Smooth muscle cell (in vitro differentiated cells): ENCODE results near the gene NUCB2. TPM values are rescaled to one million over a fixed set of nuclear protein-coding genes. Genes with fewer than 3 reads are reported as not detected.
"Not testable (repeated sequence)": the region's sequence is repeated elsewhere in the genome, so short reads cannot be mapped to it uniquely, and the experiment has no call there.

Source experiments
- DNase-seq: peaks from one replicate; lab custom pipeline; 2025; ENCODE audit not compliant: unreplicated experiment; lab: John Stamatoyannopoulos, UW
- H2AFZ ChIP-seq: fragments of 200-600 bp; sonication (generic); 2 replicates; pipeline ENCODE4 v1.6.0; 2016; ENCODE audit warnings: antibody characterized with exemption, low read depth, mild to moderate bottlenecking
- H3F3A ChIP-seq: fragments of 200-600 bp; sonication (generic); 2 replicates; pipeline ENCODE4 v1.6.0; 2017; ENCODE audit warnings: antibody characterized with exemption, low read depth
- H3K27ac ChIP-seq: fragments of 200-600 bp; sonication (generic); 2 replicates; pipeline ENCODE4 v1.5.1; 2016; ENCODE audit warnings: low read depth, mild to moderate bottlenecking
- H3K27me3 ChIP-seq: fragments of 200-600 bp; sonication (generic); 2 replicates; pipeline ENCODE4 v1.6.1; 2016; ENCODE audit warnings: low read depth, mild to moderate bottlenecking
- H3K36me3 ChIP-seq: fragments of 200-600 bp; sonication (generic); 2 replicates; pipeline ENCODE4 v1.5.1; 2016; ENCODE audit warnings: low read depth
- H3K4me1 ChIP-seq: fragments of 200-600 bp; sonication (generic); 2 replicates; pipeline ENCODE4 v1.5.1; 2016; ENCODE audit warnings: low read depth
- H3K4me2 ChIP-seq: fragments of 200-600 bp; sonication (generic); 2 replicates; pipeline ENCODE4 v1.6.0; 2016; ENCODE audit warnings: mild to moderate bottlenecking
- H3K4me3 ChIP-seq: fragments of 200-600 bp; sonication (generic); 2 replicates; pipeline ENCODE4 v1.5.1; 2016; ENCODE audit warnings: mild to moderate bottlenecking
- H3K79me2 ChIP-seq: fragments of 200-600 bp; sonication (generic); 2 replicates; pipeline ENCODE4 v1.6.0; 2016; ENCODE audit warnings: low read depth, mild to moderate bottlenecking
- H3K9ac ChIP-seq: fragments of 200-600 bp; sonication (generic); 2 replicates; pipeline ENCODE4 v1.6.0; 2016; ENCODE audit warnings: low read depth
- H3K9me3 ChIP-seq: fragments of 200-600 bp; sonication (generic); replicated peaks from 2 replicates; pipeline ENCODE4 v1.5.1; 2016; ENCODE audit warnings: low read depth
- H4K20me1 ChIP-seq: fragments of 200-600 bp; sonication (generic); 2 replicates; pipeline ENCODE4 v1.6.0; 2016; ENCODE audit warnings: low read depth
- CTCF ChIP-seq: fragments of 200-600 bp; sonication (generic); IDR thresholded peaks from 2 replicates; pipeline ENCODE4 v1.5.1; 2017; ENCODE audit warnings: borderline replicate concordance, mild to moderate bottlenecking, antibody characterized with exemption; ENCODE audit not compliant: insufficient read depth, poor library complexity, severe bottlenecking
- WGBS: methylation state at CpG from one replicate; pipeline ENCODE4 v1.1.7; 2016; ENCODE audit warnings: low lambda C conversion rate; 5-methylcytosine and 5-hydroxymethylcytosine counted together
- polyA plus RNA-seq: library from polyadenylated mRNA; unstranded; fragments of >200 nt; fragmentation: Nextera tagmentation; extraction: Ambion mirVana; gene quantifications from 2 replicates; pipeline ENCODE4 v1.2.1, GENCODE V29; 2016
- total RNA-seq: library from RNA; depleted of rRNA; stranded (reverse); fragments of >200 nt; gene quantifications from 2 replicates; pipeline ENCODE4 v1.2.3, GENCODE V29; 2014

Gene NUCB2
- total and polyA plus RNA-seq, 2 experiments from 2014 or later = 91.2 to 177 TPM

GRCh38 chr11:17230867-17231851 lies 45.4 kb upstream of the NUCB2 start:
- 86% methylated on average over 3 of the region's 3 CpGs for WGBS
- no peak overlapping the region for H3K4me2 ChIP-seq
- no peak overlapping the region for H3K4me3 ChIP-seq
- H3K79me2 ChIP-seq = no peaks in the 10 kb centered on the region
- H3K36me3 ChIP-seq = no peaks in the 10 kb centered on the region
- no peak overlapping the region for H2AFZ ChIP-seq
- no peaks in the 10 kb centered on the region for H3F3A ChIP-seq
- DNase-seq = no peak
- H3K27me3 ChIP-seq = no peaks in the 10 kb centered on the region
- H3K9me3 ChIP-seq = no peaks in the 10 kb centered on the region
- no peaks in the 10 kb centered on the region for H3K4me1 ChIP-seq
- no peak for TF ChIP-seq CTCF
- no peak overlapping the region for H3K9ac ChIP-seq
- no peak overlapping the region for H3K27ac ChIP-seq
- no peaks in the 10 kb centered on the region for H4K20me1 ChIP-seq

- H3K27me3 ChIP-seq = no peaks in the 10 kb centered on the region
- H3K36me3 ChIP-seq = no peaks in the 10 kb centered on the region
- no peak overlapping the region for H2AFZ ChIP-seq
- H3K4me2 ChIP-seq = no peak overlapping the region
- TF ChIP-seq CTCF = no peak
- no peak overlapping the region for H3K9ac ChIP-seq
- H3K4me1 ChIP-seq = no peaks in the 10 kb centered on the region
- H3K79me2 ChIP-seq = no peaks in the 10 kb centered on the region
- no peaks in the 10 kb centered on the region for H3K9me3 ChIP-seq
- H3F3A ChIP-seq = no peaks in the 10 kb centered on the region
- DNase-seq = no peak
- no peak overlapping the region for H3K4me3 ChIP-seq
- no peaks in the 10 kb centered on the region for H4K20me1 ChIP-seq
- H3K27ac ChIP-seq = no peak overlapping the region
Measured at GRCh38 chr11:17233101-17233500, 43.4 kb upstream of the NUCB2 start.

GRCh38 chr11:17238377-17238776 lies 38.2 kb upstream of the NUCB2 start:
- H3K9ac ChIP-seq = peak overlapping the region; percentile 10
- H2AFZ ChIP-seq = no peak overlapping the region
- H3K79me2 ChIP-seq = no peaks in the 10 kb centered on the region
- no peaks in the 10 kb centered on the region for H3K9me3 ChIP-seq
- H3K4me1 ChIP-seq = no peaks in the 10 kb centered on the region
- no peaks in the 10 kb centered on the region for H3K27me3 ChIP-seq
- no peaks in the 10 kb centered on the region for H3F3A ChIP-seq
- TF ChIP-seq CTCF = no peak
- 66% methylated on average over 3 of the region's 3 CpGs for WGBS
- H3K36me3 ChIP-seq = no peaks in the 10 kb centered on the region
- H3K4me2 ChIP-seq = no peak overlapping the region
- no peak overlapping the region for H3K4me3 ChIP-seq
- no peaks in the 10 kb centered on the region for H4K20me1 ChIP-seq
- DNase-seq = no peak
- H3K27ac ChIP-seq = no peak overlapping the region

- not testable (repeated sequence) for H3K36me3 ChIP-seq, H3K4me1 ChIP-seq
Measured at GRCh38 chr11:17239927-17240326, 36.6 kb upstream of the NUCB2 start.

More at GRCh38 chr11:17239927-17240326, 36.6 kb upstream of the NUCB2 start:
- 91% methylated on average over 3 of the region's 4 CpGs for WGBS
- not testable (repeated sequence) for H4K20me1 ChIP-seq, H2AFZ ChIP-seq, H3K79me2 ChIP-seq, H3K27me3 ChIP-seq, H3F3A ChIP-seq, H3K4me3 ChIP-seq, H3K4me2 ChIP-seq, H3K27ac ChIP-seq, DNase-seq, H3K9ac ChIP-seq, H3K9me3 ChIP-seq
